ENCODE results near the gene EPDR1.
"Not testable (repeated sequence)": the region's sequence is repeated elsewhere in the genome, so short reads cannot be mapped to it uniquely, and the experiment has no call there.

EPDR1 gene

GRCh38 chr7:37952240-37952639 lies 31.8 kb downstream of the EPDR1 start:
- no peak overlapping the region for H3K27ac ChIP-seq (ENCODE audit: low read depth, low read length, severe bottlenecking)
- WGBS, 2 experiments (ENCODE audit: insufficient coverage in 2 of 2), result 82 to 88% methylated on average over 2 of the region's 2 CpGs
- H3K4me1 ChIP-seq (ENCODE audit: control insufficient read depth, insufficient read depth, low read length, poor library complexity, severe bottlenecking), result no peaks in the 10 kb centered on the region
- H3K36me3 ChIP-seq (ENCODE audit: control insufficient read depth, insufficient read depth, low read length), result no peaks in the 10 kb centered on the region
- no peaks in the 10 kb centered on the region for H3K9me3 ChIP-seq (ENCODE audit: control insufficient read depth, low read length)
- no peak overlapping the region for H3K4me3 ChIP-seq (ENCODE audit: extremely low read depth, insufficient read depth, low read length, poor library complexity, severe bottlenecking)

DNA sequence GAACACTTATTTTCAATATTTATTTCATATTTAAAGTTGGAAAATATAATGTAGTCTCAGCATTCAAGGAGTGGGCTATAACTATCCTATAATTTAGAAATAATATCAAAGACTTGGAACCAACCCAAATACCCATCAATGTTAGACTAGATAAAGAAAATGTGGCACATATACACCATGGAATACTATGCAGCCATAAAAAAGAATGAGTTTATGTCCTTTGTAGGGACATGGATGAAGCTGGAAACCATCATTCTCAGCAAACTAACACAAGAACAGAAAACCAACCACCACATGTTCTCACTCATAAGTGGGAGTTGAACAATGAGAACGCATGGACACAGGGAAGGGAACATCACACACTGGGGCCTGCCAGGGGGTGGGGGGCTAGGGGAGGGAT lies 33.8 kb downstream of the EPDR1 start:
- H3K36me3 ChIP-seq (ENCODE audit: control insufficient read depth, insufficient read depth, low read length); H3K9me3 ChIP-seq (ENCODE audit: control insufficient read depth, low read length); H3K4me3 ChIP-seq (ENCODE audit: extremely low read depth, insufficient read depth, low read length, poor library complexity, severe bottlenecking); H3K27ac ChIP-seq (ENCODE audit: low read depth, low read length, severe bottlenecking); H3K4me1 ChIP-seq (ENCODE audit: control insufficient read depth, insufficient read depth, low read length, poor library complexity, severe bottlenecking): not testable (repeated sequence)
- WGBS, 2 experiments (ENCODE audit: insufficient coverage in 2 of 2), result no CpG with 5 or more reads among the region's 1 CpG

- Histone ChIP-seq H3K4me3 (ENCODE audit: extremely low read depth, insufficient read depth, low read length, poor library complexity, severe bottlenecking) (no peak overlapping the region), H3K27ac (ENCODE audit: low read depth, low read length, severe bottlenecking) (no peak overlapping the region), H3K9me3 (ENCODE audit: control insufficient read depth, low read length) (no peaks in the 10 kb centered on the region), H3K36me3 (ENCODE audit: control insufficient read depth, insufficient read depth, low read length) (no peaks in the 10 kb centered on the region), H3K4me1 (ENCODE audit: control insufficient read depth, insufficient read depth, low read length, poor library complexity, severe bottlenecking) (no peaks in the 10 kb centered on the region)
Measured at GRCh38 chr7:37956791-37957190, 36.4 kb downstream of the EPDR1 start.

DNA sequence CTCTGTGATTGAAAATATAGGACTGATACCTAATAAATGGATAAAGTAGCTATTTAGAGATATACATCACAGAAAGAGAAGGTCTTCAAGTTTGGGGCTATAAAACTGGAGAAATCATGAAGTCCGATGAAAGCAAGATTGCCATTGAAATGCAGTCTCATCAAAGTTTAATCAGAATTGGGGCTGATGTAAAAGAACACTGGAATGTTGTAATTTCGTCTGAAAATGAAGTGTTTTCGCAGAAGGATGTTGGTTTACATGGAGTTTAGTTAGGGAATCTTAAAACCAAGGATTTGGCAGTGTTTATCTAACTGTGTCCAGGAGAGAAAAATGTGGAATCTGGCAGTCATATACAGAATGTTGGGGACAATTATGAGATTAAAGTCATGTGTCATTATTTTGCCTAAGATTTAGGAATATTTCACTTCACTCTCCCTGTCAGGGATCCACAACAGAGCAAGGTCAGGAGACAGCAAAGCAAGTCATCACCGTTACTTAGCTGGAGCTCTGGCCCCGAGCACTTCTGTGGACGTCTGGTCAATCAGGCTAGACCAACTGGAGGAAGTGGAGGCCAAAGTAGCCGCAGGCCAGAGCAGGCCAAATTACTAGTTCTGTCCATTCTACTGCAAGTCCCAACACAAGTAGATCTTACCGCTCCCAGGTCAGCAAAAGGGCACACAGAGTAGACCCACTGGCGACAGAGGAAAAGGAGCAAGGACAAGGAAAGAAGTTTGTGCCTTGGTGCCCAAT lies 37.0 kb downstream of the EPDR1 start:
- Histone ChIP-seq H3K4me1 (ENCODE audit: control insufficient read depth, insufficient read depth, low read length, poor library complexity, severe bottlenecking) (no peaks in the 10 kb centered on the region), H3K9me3 (ENCODE audit: control insufficient read depth, low read length) (no peaks in the 10 kb centered on the region), H3K4me3 (ENCODE audit: extremely low read depth, insufficient read depth, low read length, poor library complexity, severe bottlenecking) (no peak overlapping the region), H3K27ac (ENCODE audit: low read depth, low read length, severe bottlenecking) (no peak overlapping the region), H3K36me3 (ENCODE audit: control insufficient read depth, insufficient read depth, low read length) (no peaks in the 10 kb centered on the region)
- 90% methylated on average over 8 to 9 of the region's 9 CpGs for WGBS, 2 experiments (ENCODE audit: insufficient coverage in 2 of 2)

DNA sequence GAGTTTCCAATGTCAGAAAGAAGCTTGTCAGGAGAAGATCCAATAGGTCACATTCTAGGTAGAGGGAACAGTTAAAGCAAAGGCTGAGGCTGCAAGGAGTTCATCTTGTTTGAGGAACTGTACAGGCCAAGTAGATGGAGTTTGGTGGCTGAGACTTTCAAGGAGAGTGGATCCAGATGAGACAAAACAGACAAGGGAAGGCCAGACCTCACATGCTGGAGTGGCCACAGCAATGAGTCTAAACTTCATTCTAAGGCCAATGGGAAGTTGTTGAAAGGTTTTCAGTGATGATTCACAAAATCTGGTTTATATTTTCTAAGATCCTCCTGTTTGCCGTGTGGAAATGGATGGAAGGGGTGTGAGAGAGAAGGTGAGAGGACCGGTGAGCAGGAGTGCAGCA lies 40.0 kb downstream of the EPDR1 start:
- no peaks in the 10 kb centered on the region for H3K9me3 ChIP-seq (ENCODE audit: control insufficient read depth, low read length)
- 91 to 100% methylated on average over 1 to 2 of the region's 2 CpGs for WGBS, 2 experiments (ENCODE audit: insufficient coverage in 2 of 2)
- no peak overlapping the region for H3K4me3 ChIP-seq (ENCODE audit: extremely low read depth, insufficient read depth, low read length, poor library complexity, severe bottlenecking)
- no peak overlapping the region for H3K27ac ChIP-seq (ENCODE audit: low read depth, low read length, severe bottlenecking)
- H3K4me1 ChIP-seq (ENCODE audit: control insufficient read depth, insufficient read depth, low read length, poor library complexity, severe bottlenecking), result no peaks in the 10 kb centered on the region
- H3K36me3 ChIP-seq (ENCODE audit: control insufficient read depth, insufficient read depth, low read length), result no peaks in the 10 kb centered on the region

- no peaks in the 10 kb centered on the region for H3K36me3 ChIP-seq (ENCODE audit: control insufficient read depth, insufficient read depth, low read length)
- 86 to 87% methylated on average over 5 of the region's 5 CpGs for WGBS, 2 experiments (ENCODE audit: insufficient coverage in 2 of 2)
- no peak overlapping the region for H3K4me3 ChIP-seq (ENCODE audit: extremely low read depth, insufficient read depth, low read length, poor library complexity, severe bottlenecking)
- no peak overlapping the region for H3K27ac ChIP-seq (ENCODE audit: low read depth, low read length, severe bottlenecking)
- H3K9me3 ChIP-seq (ENCODE audit: control insufficient read depth, low read length), result no peaks in the 10 kb centered on the region
- H3K4me1 ChIP-seq (ENCODE audit: control insufficient read depth, insufficient read depth, low read length, poor library complexity, severe bottlenecking), result no peaks in the 10 kb centered on the region
Measured at GRCh38 chr7:37961251-37961650, 40.8 kb downstream of the EPDR1 start.

DNA sequence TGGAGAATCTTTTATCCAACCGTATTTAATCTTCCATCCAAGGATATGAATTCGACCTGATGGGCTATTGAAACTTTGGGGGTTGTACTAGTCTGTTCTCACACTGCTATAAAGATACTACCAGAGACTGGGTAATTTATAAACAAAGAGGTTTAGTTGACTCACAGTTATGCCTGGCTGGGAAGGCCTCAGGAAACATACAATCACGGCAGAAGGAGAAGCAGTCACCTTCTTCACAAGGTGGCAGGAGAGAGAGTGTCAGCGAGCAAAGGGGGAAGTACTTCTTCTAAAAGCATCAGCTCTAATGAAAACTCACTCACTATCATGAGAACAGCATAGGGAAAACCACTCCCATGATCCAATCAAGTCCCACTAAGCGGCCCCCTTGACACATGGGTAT lies 43.8 kb downstream of the EPDR1 start:
- Histone ChIP-seq H3K36me3 (ENCODE audit: control insufficient read depth, insufficient read depth, low read length) (no peaks in the 10 kb centered on the region), H3K9me3 (ENCODE audit: control insufficient read depth, low read length) (no peaks in the 10 kb centered on the region), H3K4me1 (ENCODE audit: control insufficient read depth, insufficient read depth, low read length, poor library complexity, severe bottlenecking) (no peaks in the 10 kb centered on the region), H3K27ac (ENCODE audit: low read depth, low read length, severe bottlenecking) (no peak overlapping the region), H3K4me3 (ENCODE audit: extremely low read depth, insufficient read depth, low read length, poor library complexity, severe bottlenecking) (no peak overlapping the region)
- WGBS, 2 experiments (ENCODE audit: insufficient coverage in 2 of 2), result no CpG with 5 or more reads among the region's 5 CpGs

GRCh38 chr7:37970211-37970610 lies 49.8 kb downstream of the EPDR1 start:
- Histone ChIP-seq H3K36me3 (ENCODE audit: control insufficient read depth, insufficient read depth, low read length) (no peaks in the 10 kb centered on the region), H3K27ac (ENCODE audit: low read depth, low read length, severe bottlenecking) (no peak overlapping the region), H3K4me1 (ENCODE audit: control insufficient read depth, insufficient read depth, low read length, poor library complexity, severe bottlenecking) (peaks cover 12% of the 10 kb centered on the region), H3K9me3 (ENCODE audit: control insufficient read depth, low read length) (no peaks in the 10 kb centered on the region), H3K4me3 (ENCODE audit: extremely low read depth, insufficient read depth, low read length, poor library complexity, severe bottlenecking) (no peak overlapping the region)
- 69 to 83% methylated on average over 2 to 3 of the region's 3 CpGs for WGBS, 2 experiments (ENCODE audit: insufficient coverage in 2 of 2)

DNA sequence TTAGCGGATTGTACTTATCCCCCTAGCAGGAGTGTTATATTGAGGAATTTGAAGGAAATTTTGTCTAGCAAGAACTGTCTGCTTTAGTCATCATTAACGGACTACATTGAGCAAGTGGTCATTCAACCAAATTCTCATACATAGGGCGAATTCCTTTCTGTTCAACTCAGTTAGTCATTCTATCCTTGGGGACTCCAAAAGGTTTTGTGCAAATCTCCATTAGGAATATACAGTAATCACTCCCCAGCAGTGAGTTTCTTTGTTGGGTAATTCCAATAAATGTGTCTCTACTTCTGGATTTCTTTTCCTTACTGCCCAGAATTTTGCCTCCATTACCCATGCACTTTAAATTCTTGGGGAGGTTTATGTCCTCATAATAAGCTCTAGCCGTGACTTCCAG lies 51.1 kb downstream of the EPDR1 start:
- Histone ChIP-seq H3K9me3 (ENCODE audit: control insufficient read depth, low read length) (no peaks in the 10 kb centered on the region), H3K4me1 (ENCODE audit: control insufficient read depth, insufficient read depth, low read length, poor library complexity, severe bottlenecking) (peaks cover 12% of the 10 kb centered on the region), H3K27ac (ENCODE audit: low read depth, low read length, severe bottlenecking) (no peak overlapping the region), H3K36me3 (ENCODE audit: control insufficient read depth, insufficient read depth, low read length) (no peaks in the 10 kb centered on the region), H3K4me3 (ENCODE audit: extremely low read depth, insufficient read depth, low read length, poor library complexity, severe bottlenecking) (no peak overlapping the region)
- WGBS, 2 experiments (ENCODE audit: insufficient coverage in 2 of 2), result 90 to 100% methylated on average over 1 to 3 of the region's 4 CpGs

- Histone ChIP-seq H3K9me3 (ENCODE audit: control insufficient read depth, low read length) (no peaks in the 10 kb centered on the region), H3K36me3 (ENCODE audit: control insufficient read depth, insufficient read depth, low read length) (no peaks in the 10 kb centered on the region), H3K4me1 (ENCODE audit: control insufficient read depth, insufficient read depth, low read length, poor library complexity, severe bottlenecking) (peaks cover 12% of the 10 kb centered on the region), H3K4me3 (ENCODE audit: extremely low read depth, insufficient read depth, low read length, poor library complexity, severe bottlenecking) (no peak overlapping the region), H3K27ac (ENCODE audit: low read depth, low read length, severe bottlenecking) (peak overlapping the region; percentile 70)
- WGBS, 2 experiments (ENCODE audit: insufficient coverage in 2 of 2), result 30 to 33% methylated on average over 1 of the region's 1 CpG
Measured at GRCh38 chr7:37973915-37974314, 53.5 kb downstream of the EPDR1 start.

- 84 to 89% methylated on average over 3 to 4 of the region's 4 CpGs for WGBS, 2 experiments (ENCODE audit: insufficient coverage in 2 of 2)
- H3K4me1 ChIP-seq (ENCODE audit: control insufficient read depth, insufficient read depth, low read length, poor library complexity, severe bottlenecking), result peaks cover 12% of the 10 kb centered on the region
- H3K9me3 ChIP-seq (ENCODE audit: control insufficient read depth, low read length), result no peaks in the 10 kb centered on the region
- H3K4me3 ChIP-seq (ENCODE audit: extremely low read depth, insufficient read depth, low read length, poor library complexity, severe bottlenecking), result no peak overlapping the region
- H3K36me3 ChIP-seq (ENCODE audit: control insufficient read depth, insufficient read depth, low read length), result no peaks in the 10 kb centered on the region
- no peak overlapping the region for H3K27ac ChIP-seq (ENCODE audit: low read depth, low read length, severe bottlenecking)
Measured at GRCh38 chr7:37974711-37975110, 54.3 kb downstream of the EPDR1 start.
